ENCODE measurements around the gene TMEM31.

Gene TMEM31

DNA sequence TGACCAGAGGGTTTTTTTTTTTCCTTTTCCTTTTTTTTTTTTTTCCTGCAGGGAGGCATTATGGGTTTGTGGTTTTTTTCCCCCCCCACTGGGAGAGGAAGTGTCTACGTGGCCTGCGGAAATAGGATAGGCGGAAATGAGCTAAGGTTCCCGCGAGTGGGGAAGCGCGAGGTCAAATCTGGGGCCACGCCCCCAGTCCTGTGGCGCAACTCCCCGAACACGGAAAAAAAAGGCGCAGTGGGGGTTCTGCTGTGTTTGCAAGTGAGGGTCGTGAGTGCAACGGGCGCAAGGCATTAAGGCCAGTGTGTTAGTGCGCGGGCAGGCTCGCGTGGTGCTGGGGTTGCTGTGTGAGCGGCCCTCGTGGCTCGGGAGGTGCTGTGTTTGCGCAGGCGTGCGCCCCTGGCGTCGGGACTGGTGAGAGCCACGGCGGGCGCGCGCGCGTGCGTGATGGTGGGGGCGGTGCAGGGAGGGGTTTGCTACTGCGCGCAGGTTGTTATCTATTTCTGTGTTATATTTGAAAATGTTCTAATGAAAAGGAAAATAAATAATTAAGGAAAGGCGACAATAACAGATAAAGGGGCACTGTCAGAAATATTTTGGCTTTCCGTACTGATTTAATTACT, 23.5 kb upstream of the TMEM31 start:
- Histone ChIP-seq H2AFZ (ENCODE audit: low read depth, low read length) (peak overlapping the region; percentile 91), H3K27ac (ENCODE audit: low read length) (peak overlapping the region; percentile 89), H3K4me2 (ENCODE audit: insufficient read depth, low read length) (peak overlapping the region; percentile 86), H3K4me3 (ENCODE audit: low read depth in 1 of 2, low read length in 2 of 2) (peak overlapping the region; percentile 65 to 74; a peak in 3 of 4 replicates), H3K79me2 (ENCODE audit: insufficient read depth, low read length) (peaks cover 45% of the 10 kb centered on the region), H3K4me1 (ENCODE audit: insufficient read depth, low read length) (peaks cover 35% of the 10 kb centered on the region), H4K20me1 (ENCODE audit: insufficient read depth, low read length) (peaks cover 10% of the 10 kb centered on the region; the same call in 1 of the 2 replicates), H3K9ac (ENCODE audit: low read depth, low read length) (peak overlapping the region; percentile 84), H3K27me3 (ENCODE audit: insufficient read depth, low read length, poor library complexity) (no peaks in the 10 kb centered on the region), H3K9me3 (ENCODE audit: insufficient read depth, low read length, severe bottlenecking) (no peaks in the 10 kb centered on the region), H3K36me3 (ENCODE audit: insufficient read depth, low read length) (peaks cover 26% of the 10 kb centered on the region)
- TF ChIP-seq, protein P1, sequence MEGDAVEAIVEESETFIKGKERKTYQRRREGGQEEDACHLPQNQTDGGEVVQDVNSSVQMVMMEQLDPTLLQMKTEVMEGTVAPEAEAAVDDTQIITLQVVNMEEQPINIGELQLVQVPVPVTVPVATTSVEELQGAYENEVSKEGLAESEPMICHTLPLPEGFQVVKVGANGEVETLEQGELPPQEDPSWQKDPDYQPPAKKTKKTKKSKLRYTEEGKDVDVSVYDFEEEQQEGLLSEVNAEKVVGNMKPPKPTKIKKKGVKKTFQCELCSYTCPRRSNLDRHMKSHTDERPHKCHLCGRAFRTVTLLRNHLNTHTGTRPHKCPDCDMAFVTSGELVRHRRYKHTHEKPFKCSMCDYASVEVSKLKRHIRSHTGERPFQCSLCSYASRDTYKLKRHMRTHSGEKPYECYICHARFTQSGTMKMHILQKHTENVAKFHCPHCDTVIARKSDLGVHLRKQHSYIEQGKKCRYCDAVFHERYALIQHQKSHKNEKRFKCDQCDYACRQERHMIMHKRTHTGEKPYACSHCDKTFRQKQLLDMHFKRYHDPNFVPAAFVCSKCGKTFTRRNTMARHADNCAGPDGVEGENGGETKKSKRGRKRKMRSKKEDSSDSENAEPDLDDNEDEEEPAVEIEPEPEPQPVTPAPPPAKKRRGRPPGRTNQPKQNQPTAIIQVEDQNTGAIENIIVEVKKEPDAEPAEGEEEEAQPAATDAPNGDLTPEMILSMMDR (IDR thresholded peaks at IDR 0.05; ENCODE audit: borderline replicate concordance, extremely low read depth, low read length, poor library complexity, severe bottlenecking), result peak; percentile 51
- no peak for TF ChIP-seq EZH2 (IDR thresholded peaks at IDR 0.05; ENCODE audit: borderline replicate concordance, low read depth, low read length, severe bottlenecking)
- DNase-seq, result peak; percentile 84
- ATAC-seq (ENCODE audit: insufficient read depth, low read depth), result peak; percentile 65

DNA sequence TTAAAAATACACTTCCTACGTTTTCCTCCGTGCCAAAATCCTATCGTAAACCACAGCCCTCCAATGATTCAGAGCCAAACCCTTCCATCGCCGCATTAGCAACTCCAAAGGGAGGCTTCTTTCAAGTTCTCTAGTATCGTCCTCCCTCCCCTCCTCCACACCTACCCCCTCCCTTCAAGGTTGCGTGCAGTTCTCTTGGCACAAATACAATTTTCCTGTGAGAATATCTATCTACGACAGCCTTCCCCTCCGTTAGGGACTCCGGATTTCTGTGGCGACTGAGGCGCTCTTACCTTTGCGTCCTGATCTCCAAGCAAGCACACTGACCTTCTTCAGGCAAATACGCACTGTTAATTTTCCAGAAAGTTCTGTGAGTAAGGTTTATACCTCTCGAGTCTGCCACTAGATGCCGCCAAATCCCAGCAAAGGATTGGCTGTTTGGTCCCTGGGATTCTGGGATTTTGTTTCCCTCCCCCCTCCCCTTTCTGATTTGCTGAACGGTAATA, 23.0 kb upstream of the TMEM31 start:
- Histone ChIP-seq H3K4me2 (ENCODE audit: insufficient read depth, low read length) (peak overlapping the region; percentile 86), H4K20me1 (ENCODE audit: insufficient read depth, low read length) (peaks cover 10% of the 10 kb centered on the region; the same call in 1 of the 2 replicates), H2AFZ (ENCODE audit: low read depth, low read length) (peak overlapping the region; percentile 91), H3K36me3 (ENCODE audit: insufficient read depth, low read length) (peaks cover 22% of the 10 kb centered on the region), H3K4me1 (ENCODE audit: insufficient read depth, low read length) (peaks cover 35% of the 10 kb centered on the region), H3K27me3 (ENCODE audit: insufficient read depth, low read length, poor library complexity) (no peaks in the 10 kb centered on the region), H3K79me2 (ENCODE audit: insufficient read depth, low read length) (peaks cover 45% of the 10 kb centered on the region), H3K4me3 (ENCODE audit: low read depth in 1 of 2, low read length in 2 of 2) (peak overlapping the region; percentile 65 to 74), H3K9me3 (ENCODE audit: insufficient read depth, low read length, severe bottlenecking) (no peaks in the 10 kb centered on the region), H3K9ac (ENCODE audit: low read depth, low read length) (peak overlapping the region; percentile 84), H3K27ac (ENCODE audit: low read length) (peak overlapping the region; percentile 89)
- TF ChIP-seq EZH2 (IDR thresholded peaks at IDR 0.05; ENCODE audit: borderline replicate concordance, low read depth, low read length, severe bottlenecking), result no peak
- TF ChIP-seq, protein P1 (IDR thresholded peaks at IDR 0.05; ENCODE audit: borderline replicate concordance, extremely low read depth, low read length, poor library complexity, severe bottlenecking), result peak; percentile 72
- peak; percentile 15; the same call in 1 of the 3 replicates for ATAC-seq (ENCODE audit: insufficient read depth, low read depth)
- peak; percentile 61 for DNase-seq

DNA sequence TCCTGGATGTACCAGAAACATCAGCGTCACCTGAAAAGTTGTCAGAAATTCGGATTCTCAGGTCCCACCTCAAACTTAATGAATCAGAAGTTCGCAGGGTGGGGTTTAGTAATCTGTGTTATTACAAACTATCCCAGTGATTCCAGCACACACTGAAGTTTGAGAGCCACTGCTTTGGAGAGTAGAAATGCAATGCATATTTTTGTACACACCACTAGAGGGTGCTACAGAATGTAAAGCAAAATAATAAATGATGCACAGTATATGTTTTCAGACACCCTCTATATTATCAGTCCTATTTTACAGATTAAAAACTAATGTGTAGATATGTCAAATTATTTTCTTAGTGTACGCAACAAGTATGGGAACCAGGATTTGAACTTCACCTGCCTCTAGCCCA, 21.8 kb upstream of the TMEM31 start:
- Histone ChIP-seq H3K27me3 (ENCODE audit: insufficient read depth, low read length, poor library complexity) (no peaks in the 10 kb centered on the region), H3K4me1 (ENCODE audit: insufficient read depth, low read length) (peaks cover 31% of the 10 kb centered on the region), H3K36me3 (ENCODE audit: insufficient read depth, low read length) (peaks cover 13% of the 10 kb centered on the region), H3K27ac (ENCODE audit: low read length) (no peak overlapping the region), H3K79me2 (ENCODE audit: insufficient read depth, low read length) (peaks cover 38% of the 10 kb centered on the region), H4K20me1 (ENCODE audit: insufficient read depth, low read length) (peaks cover 6% of the 10 kb centered on the region; the same call in 1 of the 2 replicates), H3K9me3 (ENCODE audit: insufficient read depth, low read length, severe bottlenecking) (no peaks in the 10 kb centered on the region), H3K4me2 (ENCODE audit: insufficient read depth, low read length) (peak overlapping the region; percentile 86), H2AFZ (ENCODE audit: low read depth, low read length) (no peak overlapping the region; the same call in 1 of the 2 replicates), H3K9ac (ENCODE audit: low read depth, low read length) (peak overlapping the region; percentile 84; the same call in 1 of the 2 replicates), H3K4me3 (ENCODE audit: low read depth in 1 of 2, low read length in 2 of 2) (peak overlapping the region in 1 of 2 experiments; percentile 74; a peak in 2 of 4 replicates)
- no peak for TF ChIP-seq EZH2 (IDR thresholded peaks at IDR 0.05; ENCODE audit: borderline replicate concordance, low read depth, low read length, severe bottlenecking)
- TF ChIP-seq, protein P1 (IDR thresholded peaks at IDR 0.05; ENCODE audit: borderline replicate concordance, extremely low read depth, low read length, poor library complexity, severe bottlenecking), result peak; percentile 69
- DNase-seq (peak; percentile 6), ATAC-seq (ENCODE audit: insufficient read depth, low read depth) (no peak)
